ENCODE data around the gene CARD9. TPM values are rescaled to one million over a fixed set of nuclear protein-coding genes. Genes with fewer than 3 reads are reported as not detected.

The CARD9 gene
- total and polyA plus RNA-seq, 2 of the 8 experiments (the other 6 are each of a cell fraction or from before 2014, with no cell fraction given), result 0.15 to 1.1 TPM

DNA sequence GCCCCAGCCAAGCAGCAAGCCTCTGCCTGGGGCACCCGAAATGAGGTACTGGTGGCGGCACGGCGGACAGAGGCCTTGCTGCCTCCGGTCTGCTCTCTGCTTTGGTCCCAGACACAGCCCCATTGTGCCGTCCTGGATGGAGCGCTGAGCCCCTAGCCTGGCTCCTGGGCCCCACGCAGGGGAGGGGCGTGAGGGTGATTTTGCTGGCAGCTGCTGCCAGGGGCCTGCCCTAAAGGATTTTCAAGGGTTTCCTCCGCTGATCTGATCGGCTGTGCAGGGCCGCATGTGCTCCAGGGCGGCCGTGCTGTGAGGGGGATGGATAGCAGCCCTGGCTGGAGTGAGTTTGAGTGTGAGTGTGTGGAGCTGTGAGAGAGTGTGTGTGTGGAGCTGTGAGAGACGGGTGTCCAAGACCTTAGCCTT lies 44.8 kb downstream of the CARD9 start:
- Histone ChIP-seq H2BK12ac (ENCODE audit: low read depth, low read length) (peak overlapping the region; percentile 75; the same call in 1 of the 2 replicates), H3K79me1 (ENCODE audit: low read depth, low read length) (no peaks in the 10 kb centered on the region), H3K27ac (ENCODE audit: low read depth, low read length) (no peak overlapping the region), H3K27me3 (replicated peaks in 1 of 4; ENCODE audit: control insufficient read depth in 3 of 4, extremely low read depth in 1 of 4, insufficient read depth in 3 of 4, low read length in 3 of 4) (no peaks in the 10 kb centered on the region), H3K56ac (replicated peaks; ENCODE audit: insufficient read length, low read depth, low read length) (no peak overlapping the region), H2BK120ac (replicated peaks; ENCODE audit: low read depth, low read length) (peak overlapping the region; percentile 54), H2AFZ (ENCODE audit: low read length) (no peak overlapping the region), H3K4me2 (ENCODE audit: insufficient read depth in 1 of 2, low read depth in 2 of 2, low read length in 2 of 2) (peak overlapping the region; percentile 38 to 75; a peak in 2 of 4 replicates), H3K36me3 (ENCODE audit: control insufficient read depth in 2 of 4, insufficient read depth in 4 of 4, low read length in 3 of 4) (no peaks in the 10 kb centered on the region), H3K9ac (replicated peaks in 1 of 4; ENCODE audit: extremely low read depth in 1 of 4, low read depth in 3 of 4, low read length in 3 of 4) (peak overlapping the region in 2 of 4 experiments; percentile 21 to 45; a peak in 3 of 7 replicates), H2BK5ac (ENCODE audit: low read depth, low read length) (0 out of 2 replicates have a peak overlapping the region, but pooled peaks have one; percentile 35), H4K91ac (replicated peaks; ENCODE audit: insufficient read length, low read length) (peak overlapping the region; percentile 85), H4K5ac (ENCODE audit: insufficient read length, low read depth, low read length) (no peak overlapping the region), H3K23me2 (ENCODE audit: low read depth, low read length) (peaks cover 4% of the 10 kb centered on the region; the same call in 1 of the 2 replicates), H3K23ac (ENCODE audit: insufficient read length) (no peak overlapping the region), H2BK20ac (ENCODE audit: low read length) (no peak overlapping the region), H2BK15ac (ENCODE audit: low read length) (peak overlapping the region; percentile 40; the same call in 1 of the 2 replicates), H3K79me2 (ENCODE audit: control insufficient read depth in 1 of 2, insufficient read depth in 2 of 2, low read length in 2 of 2) (no peaks in the 10 kb centered on the region), H3K18ac (ENCODE audit: extremely low read depth, low read length) (no peak overlapping the region), H3K4ac (replicated peaks; ENCODE audit: insufficient read length, low read depth, low read length) (no peak overlapping the region), H3K14ac (ENCODE audit: insufficient read length) (no peak overlapping the region), H4K20me1 (replicated peaks in 1 of 2; ENCODE audit: control insufficient read depth in 1 of 2, insufficient read depth in 2 of 2, low read length in 2 of 2) (peaks cover 0 to 6% of the 10 kb centered on the region in 2 experiments), H3K4me1 (replicated peaks in 1 of 4; ENCODE audit: control insufficient read depth in 3 of 4, insufficient read depth in 4 of 4, low read length in 3 of 4) (peaks cover 0 to 28% (median 20%) of the 10 kb centered on the region in 4 experiments; a peak in 6 of 7 replicates), H2AK5ac (ENCODE audit: low read depth, low read length) (no peak overlapping the region), H3K4me3 (ENCODE audit: extremely low read depth in 1 of 4, insufficient read depth in 2 of 4, low read depth in 3 of 4, low read length in 4 of 4) (peak overlapping the region in 3 of 4 experiments; percentile 30 to 51 (median 32); a peak in 2 of 8 replicates), H3K9me3 (ENCODE audit: insufficient read depth in 2 of 2, low read depth in 1 of 2, low read length in 1 of 2) (no peaks in the 10 kb centered on the region), H4K8ac (ENCODE audit: extremely low read depth, insufficient read depth, low read length) (peak overlapping the region; percentile 28; the same call in 1 of the 2 replicates)
- DNase-seq (ENCODE audit: low read depth in 1 of 2, low spot score in 2 of 2), result no peak
- WGBS, 2 experiments (ENCODE audit: extremely low coverage in 1 of 2, insufficient coverage in 1 of 2, insufficient read length in 1 of 2, insufficient replicate concordance in 2 of 2, low coverage in 1 of 2, low lambda C conversion rate in 2 of 2, missing lambda C conversion rate in 1 of 2), result 75% methylated on average over 14 of the region's 15 CpGs; no CpG with 5 or more reads in 1 of the 2 experiments
- POLR2A ChIA-PET (ENCODE audit: partially characterized antibody), result interaction anchor here (0.6 to 1.9 kb wide), 3 partner anchors 9 to 210 kb away, joined by 3 to 4 read pairs (median 3); partner anchors contain the start of gene TMEM250
- CTCF ChIA-PET (ENCODE audit: partially characterized antibody), result interaction anchor here (0.8 to 1.9 kb wide), 3 partner anchors 11 to 35 kb away, joined by 3 to 6 read pairs (median 3); partner anchors contain the start of gene DNLZ
- TF ChIP-seq GABPA (IDR thresholded peaks at IDR 0.05; ENCODE audit: borderline replicate concordance, insufficient read depth, low read length), result peak; percentile 53; the same call in 1 of the 2 replicates
- TF ChIP-seq SIRT6 (IDR thresholded peaks at IDR 0.05; ENCODE audit: low read length), result no peak
- no peak for FAIRE-seq
